Measurements from ENCODE around the gene FAN1. TPM values are rescaled to one million over a fixed set of nuclear protein-coding genes. Genes with fewer than 3 reads are reported as not detected.
A peak's percentile ranks its signal among the peaks of the same experiment; 100 is the strongest.
"Not testable (repeated sequence)": the region's sequence is repeated elsewhere in the genome, so short reads cannot be mapped to it uniquely, and the experiment has no call there.

FAN1 gene
- 18.9 TPM for total RNA-seq

- ATAC-seq (peak; percentile 99), DNase-seq (ENCODE audit: low spot score) (peak; percentile 88)
- intact Hi-C loops (cut with DNase I): no loop called here
Measured at GRCh38 chr15:30903497-30904187, at the start of gene FAN1. Gene FAN1, plus strand, starts transcription at chr15:30903915. Its CDS starts 749 bp downstream, at chr15:30904664.

GRCh38 chr15:30859091-30859874, 44.4 kb upstream of the FAN1 start:
- ATAC-seq (no peak), DNase-seq (ENCODE audit: low spot score) (no peak)
- intact Hi-C loops (cut with DNase I): no loop called here

GRCh38 chr15:30865257-30865656, 38.5 kb upstream of the FAN1 start:
- DNase-seq (ENCODE audit: low spot score): no peak
- ATAC-seq: no peak
- intact Hi-C loops (cut with DNase I): no loop called here

- intact Hi-C loops (cut with DNase I): no loop called here
- no peak for DNase-seq (ENCODE audit: low spot score)
- no peak for ATAC-seq
Measured at GRCh38 chr15:30870681-30871080, 33.0 kb upstream of the FAN1 start.

- intact Hi-C loops (cut with DNase I): no loop called here
- no peak for ATAC-seq
- DNase-seq (ENCODE audit: low spot score): no peak
Measured at GRCh38 chr15:30872341-30872748, 31.4 kb upstream of the FAN1 start.

GRCh38 chr15:30877070-30877469, 26.6 kb upstream of the FAN1 start:
- no peak for DNase-seq (ENCODE audit: low spot score)
- no peak for ATAC-seq
- intact Hi-C loops (cut with DNase I): no loop called here

GRCh38 chr15:30878515-30878914, 25.2 kb upstream of the FAN1 start:
- ATAC-seq (no peak), DNase-seq (ENCODE audit: low spot score) (no peak)
- intact Hi-C loops (cut with DNase I): no loop called here

- DNase-seq (ENCODE audit: low spot score): no peak
- no peak for ATAC-seq
- intact Hi-C loops (cut with DNase I): no loop called here
Measured at GRCh38 chr15:30882849-30883433, 20.8 kb upstream of the FAN1 start.

GRCh38 chr15:30883666-30884065, 20.0 kb upstream of the FAN1 start:
- DNase-seq (ENCODE audit: low spot score); intact Hi-C loops (cut with DNase I); ATAC-seq: not testable (repeated sequence)

- intact Hi-C loops (cut with DNase I): no loop called here
- ATAC-seq (no peak), DNase-seq (ENCODE audit: low spot score) (no peak)
Measured at GRCh38 chr15:30885814-30886213, 17.9 kb upstream of the FAN1 start.

- peak; percentile 49 for ATAC-seq
- DNase-seq (ENCODE audit: low spot score): no peak
- intact Hi-C loops (cut with DNase I): no loop called here
Measured at GRCh38 chr15:30889196-30889595, 14.5 kb upstream of the FAN1 start.

GRCh38 chr15:30895461-30896210, 8.1 kb upstream of the FAN1 start:
- no peak for DNase-seq (ENCODE audit: low spot score)
- no peak for ATAC-seq
- intact Hi-C loops (cut with DNase I): no loop called here

- intact Hi-C loops (cut with DNase I): no loop called here
- no peak for ATAC-seq
- DNase-seq (ENCODE audit: low spot score): no peak
Measured at GRCh38 chr15:30896211-30896606, 7.5 kb upstream of the FAN1 start.

- no peak for ATAC-seq
- intact Hi-C loops (cut with DNase I): no loop called here
Measured at GRCh38 chr15:30901889-30902288, 1.8 kb upstream of the FAN1 start.

GRCh38 chr15:30904812-30905211, 1.1 kb downstream of the FAN1 start:
- intact Hi-C loops (cut with DNase I): no loop called here
- no peak for ATAC-seq
- DNase-seq (ENCODE audit: low spot score): no peak

More at GRCh38 chr15:30901889-30902288, 1.8 kb upstream of the FAN1 start:
- no peak for DNase-seq (ENCODE audit: low spot score)

GRCh38 chr15:30905821-30906220, 2.1 kb downstream of the FAN1 start:
- no peak for ATAC-seq
- intact Hi-C loops (cut with DNase I): no loop called here
- no peak for DNase-seq (ENCODE audit: low spot score)

- intact Hi-C loops (cut with DNase I): no loop called here
- no peak for ATAC-seq
- no peak for DNase-seq (ENCODE audit: low spot score)
Measured at GRCh38 chr15:30906366-30906765, 2.7 kb downstream of the FAN1 start.

- intact Hi-C loops (cut with DNase I): no loop called here
- ATAC-seq (no peak), DNase-seq (ENCODE audit: low spot score) (no peak)
Measured at GRCh38 chr15:30913761-30914160, 10.0 kb downstream of the FAN1 start.

GRCh38 chr15:30917013-30917412, 13.3 kb downstream of the FAN1 start:
- ATAC-seq (no peak), DNase-seq (ENCODE audit: low spot score) (no peak)
- intact Hi-C loops (cut with DNase I): no loop called here

Measured in sciatic nerve (tissue), 2 donors.